GM12865 (cell line): ENCODE data around the gene RNU1-1.
A peak's percentile ranks its signal among the peaks of the same experiment; 100 is the strongest.
"Not testable (repeated sequence)": the region's sequence is repeated elsewhere in the genome, so short reads cannot be mapped to it uniquely, and the experiment has no call there.

Source experiments
- DNase-seq: peaks from one replicate; pipeline ENCODE4 v3.0.0; 2010; ENCODE audit warnings: low read depth
- H3K4me3 ChIP-seq: 2 replicates; pipeline ENCODE4 v1.5.1; 2011; ENCODE audit warnings: mild to moderate bottlenecking, low read depth, low read length, control low read depth
- CTCF ChIP-seq: IDR thresholded peaks from 2 replicates; pipeline ENCODE4 v1.5.1; 2011; ENCODE audit warnings: low read length, control low read depth, low read depth, inconsistent platforms; ENCODE audit not compliant: insufficient read depth; ENCODE audit errors: missing control alignments

The RNU1-1 gene

DNA sequence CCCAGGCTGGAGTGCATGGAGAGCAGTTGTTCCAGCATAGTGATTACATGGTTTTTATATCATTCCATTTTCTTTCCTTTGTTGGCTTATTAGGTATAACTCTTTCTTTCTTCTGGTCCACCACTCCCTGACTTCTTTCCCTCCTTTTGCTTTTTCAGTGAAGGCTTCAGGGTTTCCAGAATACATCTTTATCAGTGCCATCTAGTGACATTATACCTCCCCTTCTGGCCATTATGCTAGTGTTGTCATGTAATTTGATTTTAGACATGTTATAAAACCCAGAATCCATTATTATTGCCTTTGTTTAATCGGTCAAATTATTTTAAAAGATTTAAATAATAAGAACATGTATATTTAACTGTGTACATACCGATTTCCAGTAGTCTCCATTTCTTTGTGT lies 10.6 kb downstream of the RNU1-1 start:
- DNase-seq = no peak
- TF ChIP-seq CTCF = no peak
- H3K4me3 ChIP-seq = no peak overlapping the region

DNA sequence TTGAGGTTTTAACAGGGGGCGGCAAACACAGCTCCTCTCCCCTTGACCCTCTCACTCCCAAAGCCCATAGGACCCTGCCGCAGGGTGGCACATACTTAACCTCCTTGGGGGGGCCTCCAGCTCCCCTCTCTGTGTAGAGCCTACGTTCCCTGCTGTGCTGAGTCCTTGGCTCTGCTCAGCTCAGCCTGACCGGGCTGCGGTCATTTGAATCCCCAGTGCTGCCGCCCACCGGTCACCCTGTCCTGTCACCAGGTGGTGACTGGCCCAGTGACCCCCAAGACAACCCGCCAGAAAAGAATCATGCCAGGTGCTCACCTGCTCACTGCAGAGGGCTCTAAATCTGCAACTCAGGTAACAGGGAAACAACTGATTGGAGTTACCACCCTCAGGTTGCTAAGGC lies 12.6 kb downstream of the RNU1-1 start:
- not testable (repeated sequence) for H3K4me3 ChIP-seq

GRCh38 chr1:16500975-16501374 lies 13.1 kb downstream of the RNU1-1 start:
- not testable (repeated sequence) for DNase-seq, H3K4me3 ChIP-seq

More for the DNA sequence above, 12.6 kb downstream of the RNU1-1 start:
- not testable (repeated sequence) for DNase-seq

- H3K4me3 ChIP-seq, DNase-seq: not testable (repeated sequence)
These were observed 13.6 kb downstream of the RNU1-1 start for GRCh38 chr1:16500466-16500865.

DNA sequence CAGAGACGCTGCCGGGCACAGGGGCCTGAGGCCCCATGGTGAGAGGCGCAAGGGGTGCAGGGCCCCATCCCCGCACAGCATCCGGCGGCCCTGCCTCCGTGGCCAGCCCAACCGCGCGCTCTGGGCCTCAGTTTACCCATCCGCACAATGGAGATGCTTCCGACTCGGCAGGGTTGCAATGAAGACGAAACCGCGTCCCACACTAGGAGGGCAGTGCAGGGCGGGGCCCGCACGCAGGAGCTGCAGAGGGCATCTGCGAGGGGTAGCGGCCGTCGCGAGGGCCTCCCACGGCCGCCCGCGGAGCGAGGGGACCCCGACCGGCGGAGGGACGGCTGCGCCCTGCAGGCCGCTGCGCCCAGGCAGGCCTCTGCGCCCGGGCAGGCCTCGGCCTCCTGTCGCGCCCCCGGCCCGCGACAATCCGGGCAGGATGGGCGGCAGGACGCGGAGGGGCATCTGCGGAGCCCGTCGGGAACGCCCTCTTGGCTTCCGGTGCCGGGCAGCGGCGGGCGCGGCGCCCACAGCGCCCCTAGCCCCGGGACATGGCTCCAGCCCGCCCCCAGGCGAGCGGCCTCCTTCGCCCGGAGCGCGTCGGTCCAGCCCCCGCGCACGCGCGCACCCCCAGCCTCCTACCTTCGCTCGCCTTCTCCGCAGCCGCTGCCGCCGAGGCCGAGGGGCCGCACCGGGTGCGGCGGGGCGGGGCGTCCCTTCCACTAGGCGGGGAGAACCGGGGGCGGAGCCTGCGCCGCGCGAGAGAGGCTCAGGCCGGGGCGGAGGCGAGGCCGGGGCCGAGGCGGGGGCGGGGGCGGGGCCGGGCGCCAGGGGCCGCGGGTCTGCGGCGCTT lies 15.3 kb downstream of the RNU1-1 start:
- peak overlapping the region; percentile 62 for H3K4me3 ChIP-seq
- TF ChIP-seq CTCF = peak; percentile 10
- DNase-seq = peak; percentile 87

GRCh38 chr1:16498047-16498446 lies 16.0 kb downstream of the RNU1-1 start:
- not testable (repeated sequence) for H3K4me3 ChIP-seq, DNase-seq

GRCh38 chr1:16497474-16497904 lies 16.6 kb downstream of the RNU1-1 start:
- DNase-seq = peak; percentile 47
- H3K4me3 ChIP-seq = not testable (repeated sequence)

DNA sequence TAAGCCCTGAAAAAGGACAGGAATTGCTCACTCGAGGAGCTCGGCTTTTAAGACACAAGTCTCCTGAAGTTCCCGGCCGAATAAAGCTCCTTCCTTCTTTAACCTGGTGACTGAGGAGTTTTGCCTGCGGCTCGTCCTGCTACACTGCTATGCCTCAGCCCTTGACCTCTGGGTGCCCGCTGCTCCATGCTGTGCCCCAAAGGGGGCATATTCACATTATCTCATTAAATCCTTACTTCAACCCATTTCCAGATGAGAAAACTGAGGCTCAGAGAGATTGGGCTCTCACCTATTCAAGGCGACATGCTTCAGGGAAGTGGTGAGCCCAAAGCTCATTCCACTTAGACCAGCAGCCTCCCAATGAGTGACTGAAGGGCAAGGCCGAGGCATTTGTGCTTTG lies 20.4 kb downstream of the RNU1-1 start:
- DNase-seq = not testable (repeated sequence)

GRCh38 chr1:16492937-16493336 lies 21.1 kb downstream of the RNU1-1 start:
- peak; percentile 5 for DNase-seq

More for the DNA sequence above, 20.4 kb downstream of the RNU1-1 start:
- H3K4me3 ChIP-seq = not testable (repeated sequence)

GRCh38 chr1:16491056-16491675 lies 22.9 kb downstream of the RNU1-1 start:
- no peak overlapping the region for H3K4me3 ChIP-seq
- no peak for DNase-seq
- TF ChIP-seq CTCF = no peak

More at GRCh38 chr1:16492937-16493336, 21.1 kb downstream of the RNU1-1 start:
- H3K4me3 ChIP-seq = not testable (repeated sequence)

GRCh38 chr1:16489195-16489880 lies 24.7 kb downstream of the RNU1-1 start:
- not testable (repeated sequence) for DNase-seq, H3K4me3 ChIP-seq

DNA sequence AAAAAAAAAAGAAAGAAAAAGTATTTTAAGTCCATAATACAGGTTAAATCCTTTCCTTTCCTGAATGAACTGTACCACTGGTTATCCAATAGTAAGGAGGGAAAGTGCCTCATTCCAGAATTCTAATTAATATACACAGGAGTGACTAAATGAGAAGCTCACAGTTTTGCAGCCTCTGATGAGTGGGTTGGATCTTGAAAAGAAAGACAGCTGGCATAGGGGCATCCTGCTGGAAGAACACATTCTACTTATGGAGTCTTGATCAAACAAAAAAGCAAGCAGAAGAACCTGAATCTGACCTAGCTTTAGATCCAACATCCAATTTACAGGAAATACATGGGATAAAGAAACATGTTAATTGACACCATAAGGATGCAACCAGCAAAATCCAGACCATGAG lies 27.1 kb downstream of the RNU1-1 start:
- H3K4me3 ChIP-seq, DNase-seq: not testable (repeated sequence)

- not testable (repeated sequence) for DNase-seq, H3K4me3 ChIP-seq
These were observed 27.8 kb downstream of the RNU1-1 start for GRCh38 chr1:16486316-16486715.
